ENCODE measurements around the gene JPH2.

DNA sequence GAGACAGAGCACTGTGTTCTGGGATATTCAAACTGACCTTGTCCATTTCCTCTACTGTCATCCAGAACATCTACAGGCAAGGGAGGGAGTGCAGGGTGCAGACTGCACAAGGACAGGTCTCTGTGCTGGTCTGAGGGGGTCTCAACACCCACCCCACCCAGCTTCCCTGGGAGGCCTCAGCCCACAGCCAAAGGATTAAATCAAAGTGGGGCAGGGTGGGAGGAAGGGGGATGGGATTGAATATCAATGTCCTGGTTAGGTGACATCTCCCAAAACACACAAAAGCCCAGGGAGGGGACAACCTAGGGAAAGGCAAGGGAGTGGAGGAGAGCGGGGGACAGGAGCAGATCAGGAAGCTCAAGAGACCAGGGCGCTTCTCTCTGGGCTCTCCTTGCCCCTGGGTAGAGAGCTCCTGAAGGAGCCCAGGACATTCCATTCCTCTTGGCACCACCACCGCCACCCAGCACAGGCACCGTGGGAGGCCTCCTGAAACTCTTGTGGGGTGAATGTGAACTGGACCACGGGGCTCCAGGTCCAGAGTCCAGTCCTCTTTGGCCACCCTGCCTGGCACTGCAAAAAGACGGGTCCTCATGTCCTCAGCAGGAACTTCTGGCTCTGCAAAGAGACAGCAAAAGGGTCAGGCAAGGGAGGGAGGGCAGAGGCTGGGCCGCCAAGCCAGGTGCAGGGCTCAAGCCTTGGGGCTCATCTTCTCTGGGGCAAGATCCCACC lies 73.9 kb downstream of the JPH2 start:
- TF ChIP-seq, protein P1, sequence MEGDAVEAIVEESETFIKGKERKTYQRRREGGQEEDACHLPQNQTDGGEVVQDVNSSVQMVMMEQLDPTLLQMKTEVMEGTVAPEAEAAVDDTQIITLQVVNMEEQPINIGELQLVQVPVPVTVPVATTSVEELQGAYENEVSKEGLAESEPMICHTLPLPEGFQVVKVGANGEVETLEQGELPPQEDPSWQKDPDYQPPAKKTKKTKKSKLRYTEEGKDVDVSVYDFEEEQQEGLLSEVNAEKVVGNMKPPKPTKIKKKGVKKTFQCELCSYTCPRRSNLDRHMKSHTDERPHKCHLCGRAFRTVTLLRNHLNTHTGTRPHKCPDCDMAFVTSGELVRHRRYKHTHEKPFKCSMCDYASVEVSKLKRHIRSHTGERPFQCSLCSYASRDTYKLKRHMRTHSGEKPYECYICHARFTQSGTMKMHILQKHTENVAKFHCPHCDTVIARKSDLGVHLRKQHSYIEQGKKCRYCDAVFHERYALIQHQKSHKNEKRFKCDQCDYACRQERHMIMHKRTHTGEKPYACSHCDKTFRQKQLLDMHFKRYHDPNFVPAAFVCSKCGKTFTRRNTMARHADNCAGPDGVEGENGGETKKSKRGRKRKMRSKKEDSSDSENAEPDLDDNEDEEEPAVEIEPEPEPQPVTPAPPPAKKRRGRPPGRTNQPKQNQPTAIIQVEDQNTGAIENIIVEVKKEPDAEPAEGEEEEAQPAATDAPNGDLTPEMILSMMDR (conservative IDR thresholded peaks at IDR 0.05): no peak
- no peak for TF ChIP-seq ZFX (IDR thresholded peaks at IDR 0.05)

Measured in C4-2B (cell line).